Measurements from ENCODE around the gene STAT5A.

Gene STAT5A

DNA sequence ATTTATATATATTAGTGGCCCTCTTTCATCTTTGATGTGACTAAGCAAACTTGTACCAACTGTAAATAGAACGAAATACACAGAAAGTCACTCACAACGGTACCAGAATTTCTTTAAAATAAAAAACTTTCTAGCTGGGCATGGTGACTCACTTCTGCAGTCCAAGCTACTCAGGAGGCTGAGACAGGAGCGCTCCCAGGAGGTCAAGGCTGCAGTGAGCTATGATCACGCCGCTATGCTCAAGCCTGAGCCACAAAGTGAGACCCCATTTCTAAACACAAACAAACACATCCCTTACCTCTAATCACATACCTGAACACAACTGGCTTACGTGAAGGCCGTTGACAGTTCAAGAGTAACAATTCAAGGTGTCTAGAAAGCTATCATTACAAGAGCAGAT is 41.8 kb upstream of the STAT5A start:
- ChIA-PET CTCF (interaction anchor here (0.7 kb wide), 1 partner anchor 28 kb away, joined by 3 read pairs; no protein-coding TSS in a partner anchor), POLR2A (ENCODE audit: low non-redundant PET) (no interaction called here)
- TF ChIP-seq, protein P1, sequence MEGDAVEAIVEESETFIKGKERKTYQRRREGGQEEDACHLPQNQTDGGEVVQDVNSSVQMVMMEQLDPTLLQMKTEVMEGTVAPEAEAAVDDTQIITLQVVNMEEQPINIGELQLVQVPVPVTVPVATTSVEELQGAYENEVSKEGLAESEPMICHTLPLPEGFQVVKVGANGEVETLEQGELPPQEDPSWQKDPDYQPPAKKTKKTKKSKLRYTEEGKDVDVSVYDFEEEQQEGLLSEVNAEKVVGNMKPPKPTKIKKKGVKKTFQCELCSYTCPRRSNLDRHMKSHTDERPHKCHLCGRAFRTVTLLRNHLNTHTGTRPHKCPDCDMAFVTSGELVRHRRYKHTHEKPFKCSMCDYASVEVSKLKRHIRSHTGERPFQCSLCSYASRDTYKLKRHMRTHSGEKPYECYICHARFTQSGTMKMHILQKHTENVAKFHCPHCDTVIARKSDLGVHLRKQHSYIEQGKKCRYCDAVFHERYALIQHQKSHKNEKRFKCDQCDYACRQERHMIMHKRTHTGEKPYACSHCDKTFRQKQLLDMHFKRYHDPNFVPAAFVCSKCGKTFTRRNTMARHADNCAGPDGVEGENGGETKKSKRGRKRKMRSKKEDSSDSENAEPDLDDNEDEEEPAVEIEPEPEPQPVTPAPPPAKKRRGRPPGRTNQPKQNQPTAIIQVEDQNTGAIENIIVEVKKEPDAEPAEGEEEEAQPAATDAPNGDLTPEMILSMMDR (conservative IDR thresholded peaks at IDR 0.05; ENCODE audit: low read depth): no peak
- DNase-seq (ENCODE audit: low spot score): no peak
- no peak overlapping the region for H3K27ac ChIP-seq

DNA sequence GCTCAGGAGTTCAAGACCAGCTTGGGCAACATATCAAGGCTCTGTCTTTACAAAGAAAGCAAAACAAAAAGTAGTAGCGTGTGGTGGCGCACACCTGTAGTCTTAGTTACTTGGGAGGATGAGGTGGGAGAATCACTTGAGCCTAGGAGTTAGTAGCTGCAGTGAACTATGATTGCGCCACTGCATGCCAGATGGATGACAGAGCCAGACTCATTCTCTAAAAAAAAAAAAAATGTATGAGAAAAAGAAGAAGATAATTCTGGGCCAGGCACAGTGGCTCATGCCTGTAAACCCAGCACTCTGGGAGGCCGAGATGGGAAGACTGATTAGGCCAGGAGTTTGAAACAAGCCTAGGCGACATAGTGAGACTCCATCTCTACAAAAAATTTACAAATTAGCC is 40.6 kb upstream of the STAT5A start:
- no peak for DNase-seq (ENCODE audit: low spot score)

DNA sequence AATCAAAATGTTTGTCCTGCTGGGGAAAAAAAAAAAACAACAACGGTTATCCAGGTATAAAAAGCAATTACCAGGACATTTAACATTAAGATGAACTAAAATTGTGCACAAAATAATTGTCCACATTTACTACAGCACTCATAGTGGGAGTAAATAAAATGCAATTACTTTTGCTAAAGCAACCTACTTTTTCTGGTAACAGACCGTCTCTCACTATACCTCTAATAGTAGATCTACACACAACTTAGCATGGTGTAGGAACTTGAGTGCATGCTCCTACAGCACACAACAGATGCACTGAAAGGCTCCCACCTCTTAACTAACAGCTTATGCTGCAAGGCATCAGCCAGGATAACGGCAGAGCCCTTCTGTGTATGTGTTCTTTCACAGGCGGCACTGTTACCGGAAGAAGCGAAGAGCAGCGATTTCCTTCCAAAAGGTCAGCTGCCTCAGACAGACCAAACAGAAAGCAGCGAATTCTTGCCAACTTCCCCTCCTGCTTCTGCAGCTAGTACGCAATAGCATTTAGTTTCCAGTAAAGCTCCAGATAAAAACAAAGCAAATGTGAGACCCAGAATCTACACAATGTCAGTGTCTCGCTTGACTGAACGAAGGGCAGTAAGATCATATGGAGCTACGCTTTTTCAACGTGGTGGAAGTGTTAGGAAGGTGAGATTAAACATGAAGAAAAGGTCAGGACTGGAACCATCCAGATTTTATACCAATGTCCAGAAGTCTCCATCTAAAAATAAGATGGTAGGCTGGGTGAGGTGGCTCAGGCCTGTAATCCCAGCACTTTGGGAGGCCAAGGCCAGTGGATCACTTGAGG is 39.7 kb upstream of the STAT5A start:
- TF ChIP-seq, protein P1 (conservative IDR thresholded peaks at IDR 0.05; ENCODE audit: low read depth): no peak
- no peak for DNase-seq (ENCODE audit: low spot score)
- ChIA-PET CTCF (interaction anchor here (0.5 to 0.7 kb wide), 2 partner anchors 58 to 85 kb away, joined by 3 to 5 read pairs; no protein-coding TSS in a partner anchor), POLR2A (ENCODE audit: low non-redundant PET) (interaction anchor here (0.6 kb wide), 2 partner anchors 136 to 189 kb away, joined by 4 to 12 read pairs; partner anchors contain the start of gene DHX58)
- H3K27ac ChIP-seq: no peak overlapping the region

More for the DNA sequence above, 40.6 kb upstream of the STAT5A start:
- POLR2A ChIA-PET (ENCODE audit: low non-redundant PET): interaction anchor here (0.6 kb wide), 1 partner anchor 190 kb away, joined by 12 read pairs; no protein-coding TSS in a partner anchor
- TF ChIP-seq, protein P1 (conservative IDR thresholded peaks at IDR 0.05; ENCODE audit: low read depth): no peak
- CTCF ChIA-PET: no interaction called here
- no peak overlapping the region for H3K27ac ChIP-seq

DNA sequence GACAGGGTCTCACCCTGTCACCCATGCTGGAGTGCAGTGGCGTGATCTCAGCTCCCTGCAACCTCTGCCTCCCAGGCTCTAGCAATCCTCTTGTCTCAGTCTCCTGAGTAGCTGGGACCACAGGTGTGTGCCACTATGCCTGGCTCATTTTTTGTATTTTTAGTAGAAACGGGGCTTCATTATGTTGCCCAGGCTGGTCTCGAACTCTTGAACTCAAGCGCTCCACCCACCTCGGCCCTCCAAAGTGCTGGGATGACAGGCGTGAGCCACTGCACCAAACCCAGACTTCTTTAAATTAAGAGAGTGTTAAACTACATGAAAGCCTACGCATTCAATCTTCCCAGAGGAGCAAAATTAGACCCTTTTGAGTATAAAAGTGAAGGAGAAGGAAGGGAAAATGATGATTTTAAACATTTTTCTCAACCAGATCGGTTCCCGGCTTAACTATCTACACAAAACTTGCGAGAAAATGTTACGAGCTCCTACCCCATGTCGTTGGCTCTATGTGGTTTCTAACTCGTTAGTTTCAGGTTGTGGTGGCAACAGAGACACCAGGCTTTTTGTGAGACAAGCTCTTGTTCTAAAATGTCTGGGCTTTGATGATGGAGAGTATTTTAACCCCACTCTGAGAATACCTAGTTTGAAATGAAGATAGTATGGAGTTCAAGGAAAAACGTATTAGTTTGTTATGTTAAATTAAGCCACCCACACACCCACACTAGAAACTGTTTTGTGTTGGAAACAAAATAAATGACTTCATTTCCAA is 38.4 kb upstream of the STAT5A start:
- POLR2A ChIA-PET (ENCODE audit: low non-redundant PET): interaction anchor here (0.7 kb wide), 1 partner anchor 27 kb away, joined by 3 read pairs; no protein-coding TSS in a partner anchor
- CTCF ChIA-PET: no interaction called here
- DNase-seq (ENCODE audit: low spot score): no peak
- TF ChIP-seq, protein P1 (conservative IDR thresholded peaks at IDR 0.05; ENCODE audit: low read depth): no peak
- H3K27ac ChIP-seq: no peak overlapping the region

DNA sequence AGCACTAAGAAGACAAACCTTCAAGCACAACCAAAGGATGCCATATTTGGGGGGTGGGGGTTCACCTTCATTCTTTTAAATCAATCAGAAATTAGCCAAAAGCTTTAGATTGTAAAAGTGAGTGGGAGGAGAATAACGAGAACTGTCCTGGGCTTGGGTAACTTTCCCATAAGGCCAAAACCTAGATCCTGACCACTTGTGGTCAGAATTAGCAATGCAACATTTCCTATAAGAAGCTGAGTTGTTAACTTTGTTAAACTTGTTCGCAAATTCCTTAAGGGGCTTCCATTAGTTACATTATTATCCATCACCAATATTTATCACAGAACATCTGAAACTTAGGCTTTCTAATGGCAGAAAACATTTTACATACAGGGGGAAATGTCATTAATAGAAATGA is 37.2 kb upstream of the STAT5A start:
- H3K27ac ChIP-seq: no peak overlapping the region
- DNase-seq (ENCODE audit: low spot score): no peak
- POLR2A ChIA-PET (ENCODE audit: low non-redundant PET): no interaction called here
- TF ChIP-seq, protein P1 (conservative IDR thresholded peaks at IDR 0.05; ENCODE audit: low read depth): peak; percentile 15; the same call in 1 of the 2 replicates
- CTCF ChIA-PET: no interaction called here

Data from RWPE1 (cell line).